Parathyroid adenoma (tissue), 2 donors: ENCODE measurements around the gene MYL12B.

Source experiments
- H2AFZ ChIP-seq: fragments of 300-600 bp; sonication (generic); one replicate; pipeline ENCODE4 v1.7.0; 2017; ENCODE audit warnings: antibody characterized with exemption, mild to moderate bottlenecking
- H3K27ac ChIP-seq: fragments of 300-600 bp; sonication (generic); one replicate; pipeline ENCODE4 v1.7.0; 2017
- H3K27me3 ChIP-seq: fragments of 300-600 bp; sonication (generic); one replicate; pipeline ENCODE4 v1.7.0; 2017; ENCODE audit warnings: low read length; ENCODE audit not compliant: control insufficient read depth, insufficient read depth
- H3K36me3 ChIP-seq: fragments of 300-600 bp; sonication (generic); one replicate; pipeline ENCODE4 v1.7.0; 2017; ENCODE audit warnings: low read length; ENCODE audit not compliant: control insufficient read depth, insufficient read depth
- H3K4me1 ChIP-seq: fragments of 300-600 bp; sonication (generic); one replicate; pipeline ENCODE4 v1.7.0; 2017; ENCODE audit warnings: control low read depth
- H3K4me2 ChIP-seq: fragments of 300-600 bp; sonication (generic); one replicate; pipeline ENCODE4 v1.7.0; 2017; ENCODE audit warnings: low read length
- H3K4me3 ChIP-seq: fragments of 300-600 bp; sonication (generic); one replicate; pipeline ENCODE4 v1.7.0; 2017; ENCODE audit warnings: low read depth, low read length
- H3K79me2 ChIP-seq: fragments of 300-600 bp; sonication (generic); one replicate; pipeline ENCODE4 v1.7.0; 2017; ENCODE audit warnings: control low read depth
- H3K9ac ChIP-seq: fragments of 300-600 bp; sonication (generic); one replicate; pipeline ENCODE4 v1.7.0; 2017; ENCODE audit warnings: mild to moderate bottlenecking
- H3K9me3 ChIP-seq: fragments of 300-600 bp; sonication (generic); one replicate; pipeline ENCODE4 v1.7.0; 2017; ENCODE audit warnings: low read length; ENCODE audit not compliant: control insufficient read depth
- TF ChIP-seq, protein P1 (sequence below): fragments of 300-600 bp; sonication (generic); IDR thresholded peaks from one replicate; pipeline ENCODE4 v1.7.0; 2017; ENCODE audit warnings: antibody characterized with exemption, mild to moderate bottlenecking
- donor health status: primary hyperparathyroidism.

MYL12B gene

DNA sequence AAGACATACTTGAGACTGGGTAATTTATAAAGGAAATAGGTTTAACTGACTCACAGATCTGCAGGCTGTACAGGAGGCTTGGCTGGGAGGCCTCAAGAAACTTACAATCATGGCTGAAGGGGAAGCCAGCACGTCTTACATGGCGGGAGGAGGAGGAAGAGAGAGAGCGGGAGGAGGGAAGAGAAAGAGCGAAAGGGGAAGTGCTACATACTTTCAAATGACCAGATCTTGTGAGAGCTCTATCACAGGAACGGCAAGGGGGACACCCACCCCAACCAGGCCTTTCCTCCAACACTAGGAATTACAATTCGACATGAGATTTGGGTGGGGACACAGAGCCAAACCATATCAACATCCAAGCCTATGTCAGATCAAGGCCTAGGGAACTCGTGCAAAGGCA, 24.2 kb downstream of the MYL12B start:
- TF ChIP-seq, protein P1, sequence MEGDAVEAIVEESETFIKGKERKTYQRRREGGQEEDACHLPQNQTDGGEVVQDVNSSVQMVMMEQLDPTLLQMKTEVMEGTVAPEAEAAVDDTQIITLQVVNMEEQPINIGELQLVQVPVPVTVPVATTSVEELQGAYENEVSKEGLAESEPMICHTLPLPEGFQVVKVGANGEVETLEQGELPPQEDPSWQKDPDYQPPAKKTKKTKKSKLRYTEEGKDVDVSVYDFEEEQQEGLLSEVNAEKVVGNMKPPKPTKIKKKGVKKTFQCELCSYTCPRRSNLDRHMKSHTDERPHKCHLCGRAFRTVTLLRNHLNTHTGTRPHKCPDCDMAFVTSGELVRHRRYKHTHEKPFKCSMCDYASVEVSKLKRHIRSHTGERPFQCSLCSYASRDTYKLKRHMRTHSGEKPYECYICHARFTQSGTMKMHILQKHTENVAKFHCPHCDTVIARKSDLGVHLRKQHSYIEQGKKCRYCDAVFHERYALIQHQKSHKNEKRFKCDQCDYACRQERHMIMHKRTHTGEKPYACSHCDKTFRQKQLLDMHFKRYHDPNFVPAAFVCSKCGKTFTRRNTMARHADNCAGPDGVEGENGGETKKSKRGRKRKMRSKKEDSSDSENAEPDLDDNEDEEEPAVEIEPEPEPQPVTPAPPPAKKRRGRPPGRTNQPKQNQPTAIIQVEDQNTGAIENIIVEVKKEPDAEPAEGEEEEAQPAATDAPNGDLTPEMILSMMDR, result no peak

DNA sequence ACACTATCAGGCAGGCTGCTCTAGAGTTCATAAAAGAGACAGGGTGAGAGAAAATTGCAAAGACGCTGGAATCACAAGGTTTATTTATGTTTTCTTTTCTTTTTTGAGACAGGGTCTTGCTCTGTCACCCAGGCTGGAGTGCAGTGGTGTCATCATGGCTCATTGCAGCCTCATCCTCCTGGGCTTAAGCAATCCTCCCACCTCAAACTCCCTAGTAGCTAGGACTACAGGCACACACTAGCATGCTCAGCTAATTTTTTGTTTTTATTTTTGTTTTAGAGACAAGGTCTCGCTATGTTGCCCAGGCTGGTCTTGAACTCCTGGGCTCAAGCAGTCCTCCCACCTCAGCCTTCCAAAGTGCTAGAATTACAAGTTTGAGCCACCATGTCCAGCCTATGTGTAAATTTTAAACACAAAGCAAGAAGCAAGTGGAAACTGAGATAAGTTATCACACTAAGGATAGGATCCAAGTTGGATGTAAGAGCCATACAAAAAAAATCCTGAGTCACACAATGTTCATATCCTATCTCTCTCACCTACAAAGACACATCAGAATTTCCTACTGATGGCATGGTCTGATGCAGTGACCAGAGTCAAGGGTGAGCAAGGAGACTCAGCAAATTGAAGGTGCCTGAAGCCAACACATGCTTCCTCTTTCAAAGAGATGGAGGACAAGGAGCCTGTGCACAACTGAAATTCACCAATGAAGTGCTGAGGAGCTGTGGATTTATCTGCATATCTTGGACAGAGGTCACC, 31.4 kb downstream of the MYL12B start:
- no peaks in the 10 kb centered on the region for H3K36me3 ChIP-seq
- H3K4me3 ChIP-seq, result no peak overlapping the region
- no peaks in the 10 kb centered on the region for H3K27me3 ChIP-seq
- TF ChIP-seq, protein P1, result no peak
- H3K79me2 ChIP-seq, result no peaks in the 10 kb centered on the region
- no peak overlapping the region for H3K4me2 ChIP-seq
- no peak overlapping the region for H3K27ac ChIP-seq
- no peaks in the 10 kb centered on the region for H3K4me1 ChIP-seq
- no peaks in the 10 kb centered on the region for H3K9me3 ChIP-seq
- no peak overlapping the region for H2AFZ ChIP-seq
- H3K9ac ChIP-seq, result no peak overlapping the region

More for the DNA sequence above, 24.2 kb downstream of the MYL12B start:
- Histone ChIP-seq H3K9ac (no peak overlapping the region), H3K79me2 (no peaks in the 10 kb centered on the region), H3K4me2 (no peak overlapping the region), H3K9me3 (no peaks in the 10 kb centered on the region), H3K36me3 (no peaks in the 10 kb centered on the region), H3K27me3 (no peaks in the 10 kb centered on the region), H3K4me3 (no peak overlapping the region), H3K4me1 (peaks cover 9% of the 10 kb centered on the region), H3K27ac (no peak overlapping the region), H2AFZ (no peak overlapping the region)

GRCh38 chr18:3294435-3295080, 32.6 kb downstream of the MYL12B start:
- no peak overlapping the region for H3K4me3 ChIP-seq
- no peaks in the 10 kb centered on the region for H3K27me3 ChIP-seq
- no peak overlapping the region for H2AFZ ChIP-seq
- no peak overlapping the region for H3K9ac ChIP-seq
- no peaks in the 10 kb centered on the region for H3K9me3 ChIP-seq
- no peaks in the 10 kb centered on the region for H3K79me2 ChIP-seq
- H3K4me2 ChIP-seq, result no peak overlapping the region
- no peaks in the 10 kb centered on the region for H3K4me1 ChIP-seq
- TF ChIP-seq, protein P1, result no peak
- H3K27ac ChIP-seq, result no peak overlapping the region
- no peaks in the 10 kb centered on the region for H3K36me3 ChIP-seq

GRCh38 chr18:3297025-3297984, 35.4 kb downstream of the MYL12B start:
- TF ChIP-seq, protein P1, result peak; percentile 57
- Histone ChIP-seq H3K27me3 (no peaks in the 10 kb centered on the region), H3K9me3 (no peaks in the 10 kb centered on the region), H3K4me2 (peak overlapping the region; percentile 82), H3K4me1 (no peaks in the 10 kb centered on the region), H3K4me3 (peak overlapping the region; percentile 73), H2AFZ (peak overlapping the region; percentile 89), H3K27ac (peak overlapping the region; percentile 65), H3K9ac (no peak overlapping the region), H3K79me2 (no peaks in the 10 kb centered on the region), H3K36me3 (no peaks in the 10 kb centered on the region)
